K562 (cell line): Measurements from ENCODE around the gene PEPD. TPM values are rescaled to one million over a fixed set of nuclear protein-coding genes. Genes with fewer than 3 reads are reported as not detected.

ENCODE experiments used
- ATAC-seq: fragments of 200-7000 bp; cut with Tn5 transposase; 3 replicates; pipeline ENCODE4 v1.9.1; 2020; ENCODE audit warnings: moderate library complexity
- BruUV-seq: library from RNA; stranded (reverse); fragments of 400-500 nt; replicated peaks from 2 replicates; lab custom pipeline; 2021; lab: Mats Ljungman, UMichigan
- CTCF ChIA-PET: fragments of 300-600 bp; formaldehyde crosslinking; extraction: SDS; loops from one replicate; lab custom pipeline; 2021; ENCODE audit warnings: low intra/inter-chr PET ratio; lab: Yijun Ruan, JAX
- POLR2A ChIA-PET: fragments of 300-600, 350-650 bp; sonication (Branson Sonifier 250); formaldehyde crosslinking; extraction: SDS; loops from one replicate; lab custom pipeline; 2021; ENCODE audit warnings: antibody characterized with exemption, inconsistent platforms; lab: Yijun Ruan, JAX
- DNase-seq, 4 experiments: peaks; one replicate each; pipeline versions ENCODE4 v3.0.0 to v3.0.0-alpha.2; 2011 to 2018; ENCODE audit warnings: low spot score in 3 of 4, mixed read lengths in 3 of 4; ENCODE audit errors: extremely low read depth in 1 of 4
- FAIRE-seq: peaks from 2 replicates; lab custom pipeline; 2011; peaks lifted over from hg19 to GRCh38; lab: Jason Lieb, UNC
- H2AFZ ChIP-seq: 2 replicates; pipeline ENCODE4 v1.6.0; 2011; ENCODE audit warnings: low read depth, low read length, control low read depth, inconsistent platforms
- H3K27ac ChIP-seq: fragments of 200-600 bp; 3 replicates; pipeline ENCODE4 v1.8.0; 2011; ENCODE audit warnings: low read depth, mild to moderate bottlenecking, control low read depth, inconsistent platforms, low read length, moderate library complexity, mixed read lengths; ENCODE audit errors: extremely low read depth
- H3K27me3 ChIP-seq, 2 experiments: fragments of 300-600 bp in 1 of 2; 2 replicates in 1 of 2; 3 replicates in 1 of 2; pipeline versions ENCODE4 v1.6.0 to v1.8.0; 2011; ENCODE audit warnings: inconsistent platforms in 2 of 2, low read length in 2 of 2, mild to moderate bottlenecking in 1 of 2, mixed read lengths in 1 of 2, moderate library complexity in 1 of 2; ENCODE audit not compliant: control insufficient read depth in 2 of 2, insufficient read depth in 2 of 2
- H3K36me3 ChIP-seq: fragments of 300-600 bp; 3 replicates; pipeline ENCODE4 v1.8.0; 2011; ENCODE audit warnings: mild to moderate bottlenecking, low read length, inconsistent platforms; ENCODE audit not compliant: control insufficient read depth, insufficient read depth
- H3K4me1 ChIP-seq, 2 experiments: fragments of 200-600 bp in 1 of 2; replicated peaks in 1 of 2; 2 replicates in 1 of 2; 3 replicates in 1 of 2; pipeline versions ENCODE4 v1.5.1 to v1.8.0; 2011; ENCODE audit warnings: inconsistent platforms in 2 of 2, low read length in 2 of 2, mild to moderate bottlenecking in 1 of 2, mixed read lengths in 1 of 2, moderate library complexity in 1 of 2; ENCODE audit not compliant: control insufficient read depth in 2 of 2, insufficient read depth in 2 of 2
- H3K4me2 ChIP-seq: 2 replicates; pipeline ENCODE4 v1.6.1; 2011; ENCODE audit warnings: low read length, control low read depth, inconsistent platforms, mixed read lengths; ENCODE audit not compliant: insufficient read depth
- H3K4me3 ChIP-seq: fragments of 200-600 bp; sonication (generic), shearing (Covaris generic); 2 replicates; pipeline ENCODE4 v1.5.1; 2016; ENCODE audit warnings: control low read depth, inconsistent platforms
- H3K79me2 ChIP-seq: fragments of 200-600 bp; 3 replicates; pipeline ENCODE4 v1.8.0; 2011; ENCODE audit warnings: low read length, inconsistent platforms; ENCODE audit not compliant: control insufficient read depth, insufficient read depth
- H3K9ac ChIP-seq, 2 experiments: 2 replicates each; pipeline versions ENCODE4 v1.6.0 to v1.6.1; 2011; ENCODE audit warnings: low read depth in 2 of 2, low read length in 2 of 2, control low read depth in 1 of 2, inconsistent platforms in 1 of 2, mild to moderate bottlenecking in 1 of 2, mixed read lengths in 1 of 2; ENCODE audit not compliant: insufficient read depth in 1 of 2
- H3K9me1 ChIP-seq: one replicate; pipeline ENCODE4 v1.6.0; 2011; ENCODE audit warnings: inconsistent platforms, mild to moderate bottlenecking, low read length, moderate library complexity; ENCODE audit not compliant: control insufficient read depth, insufficient read depth
- H3K9me3 ChIP-seq: replicated peaks from 2 replicates; pipeline ENCODE4 v1.5.1; 2011; ENCODE audit warnings: low read depth, low read length, inconsistent platforms; ENCODE audit not compliant: control insufficient read depth, insufficient read depth
- H4K20me1 ChIP-seq: replicated peaks from 2 replicates; pipeline ENCODE4 v1.6.1; 2011; ENCODE audit warnings: low read length, inconsistent platforms, mixed read lengths; ENCODE audit not compliant: control insufficient read depth, insufficient read depth
- CBX5 ChIP-seq: IDR thresholded peaks from 2 replicates; pipeline ENCODE4 v1.6.1; 2014; ENCODE audit warnings: low read depth, borderline replicate concordance
- CLOCK ChIP-seq: fragments of 250-450 bp; sonication (Bioruptor Pico); IDR thresholded peaks from 2 replicates; pipeline ENCODE4 v1.4.0; 2020; ENCODE audit warnings: mild to moderate bottlenecking, moderate library complexity, borderline replicate concordance
- ELF2 ChIP-seq: fragments of 250-450 bp; sonication (Bioruptor Pico); IDR thresholded peaks from 2 replicates; pipeline ENCODE4 v1.5.0; 2021; ENCODE audit warnings: mild to moderate bottlenecking
- GMEB1 ChIP-seq: fragments of 250-450 bp; sonication (Bioruptor Pico); IDR thresholded peaks from 2 replicates; pipeline ENCODE4 v1.4.0; 2020; ENCODE audit warnings: mild to moderate bottlenecking
- PURB ChIP-seq: sonication (generic); formaldehyde crosslinking; IDR thresholded peaks from 2 replicates; pipeline ENCODE4 v1.9.0; 2021; ENCODE audit warnings: low read depth, mild to moderate bottlenecking, missing genetic modification reagents
- SREBF2 ChIP-seq: sonication (generic); formaldehyde crosslinking; IDR thresholded peaks from 2 replicates; pipeline ENCODE4 v1.4.0; 2020; ENCODE audit warnings: mild to moderate bottlenecking, missing genetic modification reagents
- YY1 ChIP-seq, 3 experiments: IDR thresholded peaks; 2 replicates each; pipeline ENCODE4 v1.6.1; 2011; ENCODE audit warnings: low read length in 2 of 3, mild to moderate bottlenecking in 2 of 3, moderate library complexity in 2 of 3, borderline replicate concordance in 1 of 3, control low read depth in 1 of 3, low read depth in 1 of 3; ENCODE audit not compliant: insufficient read depth in 3 of 3, insufficient replicate concordance in 2 of 3, control insufficient read depth in 1 of 3, insufficient read length in 1 of 3; ENCODE audit errors: extremely low read depth in 1 of 3
- ZBTB34 ChIP-seq: fragments of 250-450 bp; sonication (Bioruptor Pico); IDR thresholded peaks from 2 replicates; pipeline ENCODE4 v1.8.0; 2021; ENCODE audit warnings: mild to moderate bottlenecking, moderate library complexity
- ZBTB9 ChIP-seq: fragments of 450-650 bp; formaldehyde crosslinking; IDR thresholded peaks from 2 replicates; pipeline ENCODE4 v1.4.0; 2020; ENCODE audit warnings: mild to moderate bottlenecking, moderate library complexity
- ZNF197 ChIP-seq: fragments of 200-800 bp; sonication (Bioruptor generic); IDR thresholded peaks from 2 replicates; pipeline ENCODE4 v1.6.1; 2016; ENCODE audit warnings: low read depth, missing genetic modification characterization, missing compliant biosample characterization
- ZNF644 ChIP-seq: fragments of 200-800 bp; sonication (Bioruptor generic); IDR thresholded peaks from 2 replicates; pipeline ENCODE4 v1.6.1; 2016; ENCODE audit warnings: low read depth, missing genetic modification characterization, missing compliant biosample characterization
- ZSCAN29 ChIP-seq: fragments of 450-650 bp; IDR thresholded peaks from 2 replicates; pipeline ENCODE4 v1.6.1; 2017
- WGBS: fragments of 100-300 bp; shearing (Covaris generic); methylation state at CpG from one replicate; pipeline ENCODE4 v1.1.6; 2016; ENCODE audit warnings: low coverage, mixed read lengths; ENCODE audit not compliant: insufficient coverage; ENCODE audit errors: missing lambda C conversion rate; 5-methylcytosine and 5-hydroxymethylcytosine counted together
- in situ Hi-C: fragments of 300-500 bp; cut with MboI; formaldehyde crosslinking; loops from 4 replicates; pipeline ENCODE4 v1.15.0; 2018; ENCODE audit warnings: inconsistent platforms, mixed read lengths
- intact Hi-C: fragments of 100-400 bp; cut with micrococcal nuclease; formaldehyde crosslinking; loops from 2 replicates; pipeline ENCODE4 v1.14.2; 2022
- polyA plus RNA-seq, 8 experiments: library from polyadenylated mRNA; depleted of rRNA in 4 of 8; stranded (reverse) in 5 of 8; unstranded in 3 of 8; fragments of >200 nt; fragmentation: Nextera tagmentation in 2 of 8; fragmentation: Illumina TruSeq in 1 of 8; extraction: Ambion mirVana in 2 of 8; extraction: Trizol in 1 of 8; gene quantifications; 2 replicates each; pipeline versions ENCODE4 v1.2.1 to v1.2.3, GENCODE V29; 2011 to 2014; ENCODE audit warnings: inconsistent platforms in 1 of 8, missing spikeins in 1 of 8
- total RNA-seq, 7 experiments: library from RNA; depleted of rRNA in 6 of 7; stranded (reverse); fragments of >200 nt in 6 of 7; fragmentation: Illumina TruSeq in 2 of 7; extraction: Trizol in 2 of 7; gene quantifications; 2 replicates each; pipeline versions ENCODE4 v1.2.1 to v1.2.3, GENCODE V29; 2011 to 2021; ENCODE audit warnings: low replicate concordance in 1 of 7

PEPD gene
- total and polyA plus RNA-seq, 9 of the 15 experiments (the other 6 are each of a cell fraction or from before 2014, with no cell fraction given), result 1.3 to 19.2 (median 16.0) TPM

- Histone ChIP-seq H3K4me1 (peaks cover 0 to 7% of the 10 kb centered on the region in 2 experiments; a peak in 1 of 5 replicates), H3K4me2 (no peak overlapping the region), H3K4me3 (no peak overlapping the region), H3K9ac (no peak overlapping the region), H3K9me1 (no peaks in the 10 kb centered on the region), H3K79me2 (no peaks in the 10 kb centered on the region), H3K27me3 (peaks cover 6 to 27% of the 10 kb centered on the region in 2 experiments; a peak in 4 of 5 replicates), H3K9me3 (no peaks in the 10 kb centered on the region), H2AFZ (no peak overlapping the region), H3K36me3 (no peaks in the 10 kb centered on the region), H4K20me1 (no peaks in the 10 kb centered on the region), H3K27ac (no peak overlapping the region)
- 1% methylated on average over 10 of the region's 12 CpGs for WGBS
- intact Hi-C loops (no loop called here), in situ Hi-C loops (no loop called here)
- ChIA-PET CTCF (no interaction called here), POLR2A (no interaction called here)
- BruUV-seq, result no TSS peak
- no peak for ATAC-seq
- FAIRE-seq, result no peak
- DNase-seq, result no peak
- TF ChIP-seq SREBF2 (CRISPR knock-in tag), result no peak
- TF ChIP-seq ZNF197 (CRISPR knock-in tag), result no peak
- TF ChIP-seq ZSCAN29, result no peak
- no peak for TF ChIP-seq ZBTB34 (CRISPR knock-in tag)
- TF ChIP-seq CBX5, result no peak
- no peak for TF ChIP-seq ELF2 (CRISPR knock-in tag)
- TF ChIP-seq PURB (CRISPR knock-in tag), result no peak
- TF ChIP-seq ZNF644 (tag), result no peak
- TF ChIP-seq YY1 (IDR thresholded peaks at IDR 0.05; ENCODE audit: borderline replicate concordance in 1 of 3, control insufficient read depth in 1 of 3, extremely low read depth in 1 of 3, insufficient read depth in 3 of 3, insufficient read length in 1 of 3, insufficient replicate concordance in 2 of 3, low read depth in 1 of 3, low read length in 2 of 3), result no peak
- no peak for TF ChIP-seq CLOCK (CRISPR knock-in tag)
- no peak for TF ChIP-seq ZBTB9 (CRISPR knock-in tag)
- no peak for TF ChIP-seq GMEB1
Measured at GRCh38 chr19:33343859-33344572, 177.6 kb downstream of the PEPD start.
